Mesothelial cell of epicardium (in vitro differentiated cells): ENCODE results near the gene HOXB7. TPM values are rescaled to one million over a fixed set of nuclear protein-coding genes. Genes with fewer than 3 reads are reported as not detected.

Experiments
- DNase-seq, 2 experiments: peaks; one replicate each; pipeline ENCODE4 v3.0.0; 2021; ENCODE audit warnings: low spot score in 2 of 2; ENCODE audit not compliant: unreplicated experiment in 2 of 2
- H3K27ac Mint-ChIP-seq: 2 replicates; pipeline ENCODE4 v1.8.0; 2021; ENCODE audit warnings: mixed read lengths
- H3K27me3 Mint-ChIP-seq: 2 replicates; pipeline ENCODE4 v1.8.0; 2021; ENCODE audit warnings: low read depth, mixed read lengths
- H3K36me3 Mint-ChIP-seq: 2 replicates; pipeline ENCODE4 v1.8.0; 2021; ENCODE audit warnings: mixed read lengths
- H3K4me1 Mint-ChIP-seq: 2 replicates; pipeline ENCODE4 v1.8.0; 2021; ENCODE audit warnings: mixed read lengths
- H3K4me3 Mint-ChIP-seq: 2 replicates; pipeline ENCODE4 v1.8.0; 2021; ENCODE audit warnings: mild to moderate bottlenecking, moderate library complexity, mixed read lengths
- H3K9me3 Mint-ChIP-seq: 2 replicates; pipeline ENCODE4 v1.8.0; 2021; ENCODE audit warnings: mixed read lengths
- CTCF ChIP-seq: fragments of 200-600 bp; sonication (generic); IDR thresholded peaks from one replicate; pipeline ENCODE4 v1.5.0; 2021; ENCODE audit warnings: antibody characterized with exemption; ENCODE audit not compliant: unreplicated experiment
- total RNA-seq: library from RNA; stranded (reverse); gene quantifications from 3 replicates; pipeline ENCODE4 v1.2.1, GENCODE V29; 2021

HOXB7 gene
- total RNA-seq, 1 donor from 2014 or later = 20.3 TPM

- H3K4me3 Mint-ChIP-seq = peak overlapping the region; percentile 85
- DNase-seq = no peak
- no peak for TF ChIP-seq CTCF
- H3K4me1 Mint-ChIP-seq = peaks cover 86% of the 10 kb centered on the region
- no peaks in the 10 kb centered on the region for H3K27me3 Mint-ChIP-seq
- H3K36me3 Mint-ChIP-seq = peaks cover 21% of the 10 kb centered on the region
- H3K27ac Mint-ChIP-seq = peak overlapping the region; percentile 99
- no peaks in the 10 kb centered on the region for H3K9me3 Mint-ChIP-seq
These were observed 34.1 kb downstream of the HOXB7 start for GRCh38 chr17:48576479-48577309.

GRCh38 chr17:48575673-48576478, 34.9 kb downstream of the HOXB7 start:
- DNase-seq = no peak
- Mint-ChIP-seq H3K27me3 (no peaks in the 10 kb centered on the region), H3K36me3 (peaks cover 23% of the 10 kb centered on the region)

GRCh38 chr17:48575066-48575582, 35.7 kb downstream of the HOXB7 start:
- peaks cover 88% of the 10 kb centered on the region for H3K4me1 Mint-ChIP-seq
- no peak overlapping the region for H3K4me3 Mint-ChIP-seq
- no peak overlapping the region for H3K27ac Mint-ChIP-seq
- TF ChIP-seq CTCF = no peak
- no peak for DNase-seq
- H3K36me3 Mint-ChIP-seq = peaks cover 27% of the 10 kb centered on the region
- no peaks in the 10 kb centered on the region for H3K9me3 Mint-ChIP-seq
- H3K27me3 Mint-ChIP-seq = no peaks in the 10 kb centered on the region

More at GRCh38 chr17:48575673-48576478, 34.9 kb downstream of the HOXB7 start:
- Mint-ChIP-seq H3K4me1 (peaks cover 88% of the 10 kb centered on the region), H3K9me3 (no peaks in the 10 kb centered on the region), H3K4me3 (peak overlapping the region; percentile 85), H3K27ac (no peak overlapping the region)
- TF ChIP-seq CTCF = no peak

GRCh38 chr17:48574505-48575065, 36.2 kb downstream of the HOXB7 start:
- no peak overlapping the region for H3K27ac Mint-ChIP-seq
- H3K36me3 Mint-ChIP-seq = peaks cover 24% of the 10 kb centered on the region
- TF ChIP-seq CTCF = no peak
- H3K27me3 Mint-ChIP-seq = no peaks in the 10 kb centered on the region
- H3K4me3 Mint-ChIP-seq = no peak overlapping the region
- no peaks in the 10 kb centered on the region for H3K9me3 Mint-ChIP-seq
- peaks cover 90% of the 10 kb centered on the region for H3K4me1 Mint-ChIP-seq
- DNase-seq = no peak

GRCh38 chr17:48571826-48572417, 38.9 kb downstream of the HOXB7 start:
- TF ChIP-seq CTCF = no peak
- Mint-ChIP-seq H3K4me1 (peaks cover 76% of the 10 kb centered on the region), H3K36me3 (peaks cover 23% of the 10 kb centered on the region), H3K27me3 (no peaks in the 10 kb centered on the region), H3K9me3 (no peaks in the 10 kb centered on the region), H3K27ac (no peak overlapping the region), H3K4me3 (no peak overlapping the region)
- DNase-seq = no peak
